Activated CD4-positive, alpha-beta T cell treated with anti-CD3 and anti-CD28 coated beads, Interleukin-2, amount 10 ng/mL, durations not matched to agents 24 days and 14 days (primary cell): ENCODE data around the gene CTNNAL1. TPM values are rescaled to one million over a fixed set of nuclear protein-coding genes. Genes with fewer than 3 reads are reported as not detected.
"Not testable (repeated sequence)": the region's sequence is repeated elsewhere in the genome, so short reads cannot be mapped to it uniquely, and the experiment has no call there.

Experiments
- DNase-seq: peaks from one replicate; pipeline ENCODE4 v3.0.0; 2022
- H3K27ac Mint-ChIP-seq: one replicate; pipeline ENCODE4 v1.8.0; 2022; ENCODE audit warnings: mild to moderate bottlenecking, mixed read lengths
- H3K27me3 Mint-ChIP-seq: one replicate; pipeline ENCODE4 v1.8.0; 2022; ENCODE audit warnings: mixed read lengths
- H3K36me3 Mint-ChIP-seq: one replicate; pipeline ENCODE4 v1.8.0; 2022; ENCODE audit warnings: low read depth, mild to moderate bottlenecking, mixed read lengths
- H3K4me1 Mint-ChIP-seq: one replicate; pipeline ENCODE4 v1.8.0; 2021; ENCODE audit warnings: mixed read lengths
- H3K4me3 Mint-ChIP-seq: one replicate; pipeline ENCODE4 v1.8.0; 2022; ENCODE audit warnings: mild to moderate bottlenecking, moderate library complexity, mixed read lengths
- H3K9me3 Mint-ChIP-seq: one replicate; pipeline ENCODE4 v1.8.0; 2021; ENCODE audit warnings: mixed read lengths
- intact Hi-C: fragments of 100-400 bp; cut with micrococcal nuclease; formaldehyde crosslinking; loops from one replicate; pipeline ENCODE4 v1.15.1; 2023
- total RNA-seq: library from RNA; stranded (reverse); gene quantifications from 2 replicates; pipeline ENCODE4 v1.2.3, GENCODE V29; 2022

CTNNAL1 gene, protein sequence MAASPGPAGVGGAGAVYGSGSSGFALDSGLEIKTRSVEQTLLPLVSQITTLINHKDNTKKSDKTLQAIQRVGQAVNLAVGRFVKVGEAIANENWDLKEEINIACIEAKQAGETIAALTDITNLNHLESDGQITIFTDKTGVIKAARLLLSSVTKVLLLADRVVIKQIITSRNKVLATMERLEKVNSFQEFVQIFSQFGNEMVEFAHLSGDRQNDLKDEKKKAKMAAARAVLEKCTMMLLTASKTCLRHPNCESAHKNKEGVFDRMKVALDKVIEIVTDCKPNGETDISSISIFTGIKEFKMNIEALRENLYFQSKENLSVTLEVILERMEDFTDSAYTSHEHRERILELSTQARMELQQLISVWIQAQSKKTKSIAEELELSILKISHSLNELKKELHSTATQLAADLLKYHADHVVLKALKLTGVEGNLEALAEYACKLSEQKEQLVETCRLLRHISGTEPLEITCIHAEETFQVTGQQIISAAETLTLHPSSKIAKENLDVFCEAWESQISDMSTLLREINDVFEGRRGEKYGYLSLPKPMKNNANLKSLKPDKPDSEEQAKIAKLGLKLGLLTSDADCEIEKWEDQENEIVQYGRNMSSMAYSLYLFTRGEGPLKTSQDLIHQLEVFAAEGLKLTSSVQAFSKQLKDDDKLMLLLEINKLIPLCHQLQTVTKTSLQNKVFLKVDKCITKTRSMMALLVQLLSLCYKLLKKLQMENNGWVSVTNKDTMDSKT
- total RNA-seq: 17.8 and 18.8 TPM in 2 replicates

DNA sequence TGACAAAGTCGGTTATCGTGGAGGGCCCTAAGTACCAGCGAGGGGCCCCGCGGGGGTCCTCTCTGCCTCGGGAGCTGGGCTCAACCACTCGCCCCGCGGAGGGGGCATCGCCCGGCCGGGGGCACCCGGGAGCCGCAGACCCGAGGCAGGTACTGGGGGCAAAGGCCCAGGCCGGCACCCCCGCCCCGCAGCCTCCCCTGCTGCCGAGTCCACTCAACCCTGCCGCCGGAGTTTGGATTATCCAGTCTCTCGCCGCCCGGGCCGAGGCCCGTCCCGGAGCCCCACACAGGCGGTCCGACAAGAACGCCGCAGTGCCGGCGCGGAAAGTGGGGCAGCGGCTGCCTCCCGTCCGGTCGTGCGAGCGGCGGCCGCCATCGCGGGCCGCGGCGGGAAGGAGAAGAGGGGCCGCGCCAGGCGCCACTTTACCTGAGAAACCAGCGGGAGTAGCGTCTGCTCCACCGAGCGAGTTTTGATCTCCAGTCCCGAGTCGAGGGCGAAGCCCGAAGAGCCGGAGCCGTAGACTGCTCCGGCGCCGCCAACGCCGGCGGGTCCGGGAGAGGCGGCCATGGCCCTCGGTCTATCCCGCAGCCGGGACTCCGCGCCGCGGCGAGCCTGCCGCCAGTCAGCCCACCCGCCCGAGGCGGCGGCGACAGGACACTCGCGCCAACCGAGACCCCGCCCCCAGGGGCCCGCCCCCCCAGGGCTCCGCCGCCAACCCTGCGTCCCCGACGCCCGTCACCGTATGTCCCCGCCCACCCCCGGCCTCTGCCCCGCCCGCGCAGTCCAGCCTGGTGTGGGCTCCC lies at the start of gene CTNNAL1:
CTNNAL1 (minus strand) TSS at position 624 of the 803 bp plus-strand sequence; CDS start at position 567, 57 bp downstream.
- peaks cover 3% of the 10 kb centered on the region for H3K36me3 Mint-ChIP-seq
- H3K4me1 Mint-ChIP-seq: peaks cover 24% of the 10 kb centered on the region
- peaks cover 4% of the 10 kb centered on the region for H3K27me3 Mint-ChIP-seq
- peak within 1 kb of the TSS; percentile 99 for H3K4me3 Mint-ChIP-seq
- DNase-seq: peak; percentile 96
- H3K27ac Mint-ChIP-seq: peak within 1 kb of the TSS; percentile 97
- no peaks in the 10 kb centered on the region for H3K9me3 Mint-ChIP-seq
- intact Hi-C loops: loop anchor here (1.0 to 10.0 kb wide), 8 partner anchors 79 to 1242 kb away; partner anchors contain the start of genes ABITRAM, ELP1 and TXN

- no peaks in the 10 kb centered on the region for H3K9me3 Mint-ChIP-seq
- intact Hi-C loops: no loop called here
- no peaks in the 10 kb centered on the region for H3K4me1 Mint-ChIP-seq
- no peaks in the 10 kb centered on the region for H3K27me3 Mint-ChIP-seq
- no peak for DNase-seq
- H3K4me3 Mint-ChIP-seq: no peak overlapping the region
- H3K27ac Mint-ChIP-seq: no peak overlapping the region
- H3K36me3 Mint-ChIP-seq: peaks cover 41% of the 10 kb centered on the region
Measured at GRCh38 chr9:109062543-109062942, 49.2 kb upstream of the CTNNAL1 start.

DNA sequence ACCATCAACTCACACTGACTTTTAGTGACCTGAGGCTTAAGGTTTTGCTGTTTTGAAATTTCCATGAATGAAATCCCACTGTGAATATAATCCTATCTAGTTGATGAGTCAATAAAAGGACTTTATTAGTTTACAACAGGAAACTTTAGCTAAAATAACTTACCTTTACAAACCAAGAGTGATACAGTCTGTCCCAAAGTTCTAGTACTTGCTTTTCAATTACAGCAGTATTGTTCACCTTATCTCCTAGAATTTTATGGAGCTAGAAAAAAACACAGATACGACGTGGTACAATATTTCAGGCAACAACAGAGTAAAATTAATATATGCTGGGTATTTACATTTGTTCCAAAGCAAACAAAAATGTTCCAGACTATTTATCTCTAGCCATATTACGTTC lies 46.9 kb upstream of the CTNNAL1 start:
- Mint-ChIP-seq H3K36me3 (peaks cover 47% of the 10 kb centered on the region), H3K27ac (no peak overlapping the region), H3K27me3 (no peaks in the 10 kb centered on the region), H3K4me3 (no peak overlapping the region), H3K9me3 (no peaks in the 10 kb centered on the region), H3K4me1 (no peaks in the 10 kb centered on the region)
- intact Hi-C loops: no loop called here
- DNase-seq: no peak

DNA sequence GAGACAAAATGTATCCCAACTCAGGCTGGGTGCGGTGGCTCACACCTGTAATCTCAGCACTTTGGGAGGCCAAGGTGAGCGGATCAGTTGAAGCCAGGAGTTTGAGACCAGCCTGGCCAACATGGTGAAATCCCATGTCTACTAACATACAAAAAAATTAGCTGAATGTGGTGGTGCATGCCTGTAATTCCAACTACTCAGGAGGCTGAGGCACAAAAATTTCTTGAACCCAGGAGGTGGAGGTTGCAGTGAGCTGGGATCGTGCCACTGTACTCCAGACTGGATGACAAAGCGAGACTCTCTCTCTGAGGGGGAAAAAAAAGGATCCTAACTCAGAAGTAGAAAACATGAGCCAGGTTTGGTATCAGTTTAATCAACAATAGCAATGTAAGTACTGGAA lies 39.8 kb upstream of the CTNNAL1 start:
- H3K9me3 Mint-ChIP-seq, intact Hi-C loops, H3K4me3 Mint-ChIP-seq, H3K27me3 Mint-ChIP-seq, DNase-seq, H3K4me1 Mint-ChIP-seq, H3K27ac Mint-ChIP-seq: not testable (repeated sequence)
- H3K36me3 Mint-ChIP-seq: peaks cover 67% of the 10 kb centered on the region

DNA sequence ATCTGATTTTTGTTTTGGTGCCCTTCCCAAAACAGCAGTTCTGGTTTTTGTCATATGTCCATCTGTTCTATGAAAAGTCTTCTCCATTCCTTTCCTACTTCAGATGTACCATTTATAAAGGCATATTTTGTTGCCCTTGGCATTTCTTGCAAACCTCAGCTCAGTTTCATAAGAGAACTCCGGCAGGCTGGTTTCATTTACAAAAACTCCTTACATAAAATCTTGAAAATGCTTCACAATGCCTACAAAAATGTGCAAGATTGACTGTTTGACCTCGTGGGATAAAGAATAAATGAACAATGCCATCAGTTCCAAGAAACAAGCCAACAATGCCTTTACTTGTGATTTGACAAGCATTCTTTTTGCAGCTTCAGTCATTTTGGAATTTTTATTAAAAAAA lies 39.1 kb upstream of the CTNNAL1 start:
- Mint-ChIP-seq H3K4me1 (no peaks in the 10 kb centered on the region), H3K9me3 (no peaks in the 10 kb centered on the region), H3K27ac (no peak overlapping the region), H3K27me3 (no peaks in the 10 kb centered on the region), H3K36me3 (peaks cover 68% of the 10 kb centered on the region), H3K4me3 (no peak overlapping the region)
- intact Hi-C loops: no loop called here
- DNase-seq: no peak

- no peak overlapping the region for H3K4me3 Mint-ChIP-seq
- H3K9me3 Mint-ChIP-seq: no peaks in the 10 kb centered on the region
- no peak overlapping the region for H3K27ac Mint-ChIP-seq
- DNase-seq: no peak
- no peaks in the 10 kb centered on the region for H3K4me1 Mint-ChIP-seq
- intact Hi-C loops: no loop called here
- peaks cover 68% of the 10 kb centered on the region for H3K36me3 Mint-ChIP-seq
- no peaks in the 10 kb centered on the region for H3K27me3 Mint-ChIP-seq
Measured at GRCh38 chr9:109051733-109052132, 38.4 kb upstream of the CTNNAL1 start.

DNA sequence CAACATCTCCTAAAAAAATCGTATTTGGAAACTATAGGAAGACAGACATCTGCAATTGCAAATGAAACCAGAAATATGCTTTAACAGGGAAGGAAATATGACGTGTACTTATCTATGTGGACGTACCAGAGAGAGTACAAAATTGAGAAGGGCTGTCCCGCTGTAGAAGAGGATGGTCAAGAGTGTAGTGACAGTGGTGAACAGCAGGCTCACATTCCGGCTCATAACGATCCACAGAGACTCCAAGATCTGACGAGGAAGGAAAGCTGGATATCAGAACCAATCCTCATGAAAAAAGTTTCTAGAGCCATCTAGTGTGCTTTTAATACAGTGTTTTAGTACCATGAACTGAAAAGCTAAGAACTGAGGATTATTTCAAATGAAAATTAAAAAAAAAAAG lies 37.1 kb upstream of the CTNNAL1 start:
- Mint-ChIP-seq H3K9me3 (no peaks in the 10 kb centered on the region), H3K27me3 (no peaks in the 10 kb centered on the region), H3K4me3 (no peak overlapping the region), H3K36me3 (peaks cover 69% of the 10 kb centered on the region), H3K27ac (no peak overlapping the region), H3K4me1 (no peaks in the 10 kb centered on the region)
- DNase-seq: no peak
- intact Hi-C loops: no loop called here

- no peak overlapping the region for H3K27ac Mint-ChIP-seq
- peaks cover 69% of the 10 kb centered on the region for H3K36me3 Mint-ChIP-seq
Measured at GRCh38 chr9:109048822-109049221, 35.5 kb upstream of the CTNNAL1 start.

GRCh38 chr9:109047259-109047658 lies 34.0 kb upstream of the CTNNAL1 start:
- Mint-ChIP-seq H3K36me3 (peaks cover 66% of the 10 kb centered on the region), H3K9me3 (no peaks in the 10 kb centered on the region), H3K27ac (no peak overlapping the region), H3K4me3 (no peak overlapping the region), H3K4me1 (no peaks in the 10 kb centered on the region), H3K27me3 (no peaks in the 10 kb centered on the region)
- intact Hi-C loops: no loop called here
- no peak for DNase-seq

More at GRCh38 chr9:109048822-109049221, 35.5 kb upstream of the CTNNAL1 start:
- Mint-ChIP-seq H3K9me3 (no peaks in the 10 kb centered on the region), H3K4me3 (no peak overlapping the region), H3K4me1 (no peaks in the 10 kb centered on the region), H3K27me3 (no peaks in the 10 kb centered on the region)
- no peak for DNase-seq
- intact Hi-C loops: no loop called here

DNA sequence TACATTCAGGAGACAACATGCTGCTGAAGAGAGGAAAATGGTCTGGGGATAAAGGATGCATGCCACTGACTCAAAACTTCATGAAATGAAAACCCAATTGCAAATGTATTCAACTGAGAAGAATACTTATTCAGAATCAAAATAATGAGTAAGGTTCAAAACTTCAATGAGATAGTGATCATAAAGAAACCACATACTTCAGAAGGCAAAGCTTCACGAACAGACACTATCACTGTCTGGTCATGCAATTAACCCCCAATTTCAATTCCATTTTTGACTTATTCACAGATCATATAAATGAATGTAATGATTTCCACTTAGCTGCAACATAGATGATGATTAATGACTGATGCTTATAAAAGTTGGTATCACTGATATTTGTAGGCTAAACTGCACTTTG lies 33.0 kb upstream of the CTNNAL1 start:
- H3K9me3 Mint-ChIP-seq: no peaks in the 10 kb centered on the region
- H3K36me3 Mint-ChIP-seq: peaks cover 60% of the 10 kb centered on the region
- no peaks in the 10 kb centered on the region for H3K27me3 Mint-ChIP-seq
- H3K4me3 Mint-ChIP-seq: no peak overlapping the region
- no peak overlapping the region for H3K27ac Mint-ChIP-seq
- intact Hi-C loops: no loop called here
- no peaks in the 10 kb centered on the region for H3K4me1 Mint-ChIP-seq
- DNase-seq: no peak

DNA sequence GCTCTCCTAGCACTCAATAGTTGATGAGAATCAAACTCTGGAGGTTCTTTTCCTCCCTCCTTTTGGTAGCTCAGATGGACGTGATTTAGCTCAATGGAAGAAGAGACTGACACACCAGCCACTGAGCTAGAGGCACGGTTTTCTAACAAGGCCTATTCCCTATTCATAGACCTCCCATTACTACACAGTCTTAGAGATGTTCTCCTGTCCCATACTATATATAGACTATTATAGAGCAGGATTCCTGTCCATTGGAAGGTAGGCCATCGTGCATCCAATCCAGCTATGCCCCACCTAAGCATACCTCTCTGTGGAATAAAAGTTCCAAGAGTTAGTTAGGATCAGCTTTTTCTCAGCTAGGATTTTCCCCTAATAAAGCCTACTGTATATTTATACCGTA lies 30.3 kb upstream of the CTNNAL1 start:
- Mint-ChIP-seq H3K27ac (no peak overlapping the region), H3K36me3 (peaks cover 51% of the 10 kb centered on the region), H3K4me3 (no peak overlapping the region), H3K27me3 (no peaks in the 10 kb centered on the region), H3K9me3 (no peaks in the 10 kb centered on the region), H3K4me1 (no peaks in the 10 kb centered on the region)
- intact Hi-C loops: no loop called here
- DNase-seq: no peak

GRCh38 chr9:109040571-109040970 lies 27.3 kb upstream of the CTNNAL1 start:
- H3K27ac Mint-ChIP-seq: no peak overlapping the region
- H3K4me3 Mint-ChIP-seq: no peak overlapping the region
- H3K4me1 Mint-ChIP-seq: no peaks in the 10 kb centered on the region
- H3K9me3 Mint-ChIP-seq: no peaks in the 10 kb centered on the region
- peaks cover 47% of the 10 kb centered on the region for H3K36me3 Mint-ChIP-seq
- no peak for DNase-seq
- intact Hi-C loops: no loop called here
- H3K27me3 Mint-ChIP-seq: no peaks in the 10 kb centered on the region

GRCh38 chr9:109039539-109039938 lies 26.2 kb upstream of the CTNNAL1 start:
- Mint-ChIP-seq H3K27ac (no peak overlapping the region), H3K9me3 (no peaks in the 10 kb centered on the region), H3K27me3 (no peaks in the 10 kb centered on the region), H3K36me3 (peaks cover 42% of the 10 kb centered on the region), H3K4me1 (no peaks in the 10 kb centered on the region), H3K4me3 (no peak overlapping the region)
- DNase-seq: no peak
- intact Hi-C loops: no loop called here
